H1 (cell line): Measurements from ENCODE around the gene SEMA3D. TPM values are rescaled to one million over a fixed set of nuclear protein-coding genes. Genes with fewer than 3 reads are reported as not detected.

ENCODE experiments used
- CTCF ChIA-PET: fragments of 300-600 bp; sonication (Branson Sonifier 250); formaldehyde crosslinking; loops from one replicate; lab custom pipeline; 2021; ENCODE audit not compliant: partially characterized antibody; lab: Charles Lee
- POLR2A ChIA-PET: fragments of 300-600 bp; sonication (Branson Sonifier 250); formaldehyde crosslinking; loops from one replicate; lab custom pipeline; 2021; ENCODE audit warnings: inconsistent platforms; ENCODE audit not compliant: partially characterized antibody; lab: Charles Lee
- DNase-seq, 2 experiments: peaks; one replicate each; pipeline versions ENCODE4 v3.0.0 to v3.0.0-alpha.2; 2010 to 2022; ENCODE audit warnings: low spot score in 2 of 2, low read depth in 1 of 2, mixed read lengths in 1 of 2
- FAIRE-seq: peaks from 2 replicates; lab custom pipeline; 2011; peaks lifted over from hg19 to GRCh38; lab: Jason Lieb, UNC
- H2AFZ ChIP-seq: 2 replicates; pipeline ENCODE4 v1.8.1; 2012; ENCODE audit warnings: low read length, inconsistent platforms
- H2AK5ac ChIP-seq: 2 replicates; pipeline ENCODE4 v1.6.1; 2013; ENCODE audit warnings: low read depth, low read length
- H2BK120ac ChIP-seq: replicated peaks from 2 replicates; pipeline ENCODE3; 2013; ENCODE audit warnings: low read depth, low read length, inconsistent platforms
- H2BK12ac ChIP-seq: 2 replicates; pipeline ENCODE4 v1.6.1; 2013; ENCODE audit warnings: low read depth, low read length
- H2BK15ac ChIP-seq: 2 replicates; pipeline ENCODE4 v1.6.1; 2013; ENCODE audit warnings: low read length
- H2BK20ac ChIP-seq: 2 replicates; pipeline ENCODE4 v1.6.1; 2013; ENCODE audit warnings: low read length
- H2BK5ac ChIP-seq: 2 replicates; pipeline ENCODE4 v1.6.1; 2013; ENCODE audit warnings: low read depth, low read length
- H3K14ac ChIP-seq: 2 replicates; pipeline ENCODE4 v1.6.1; 2013; ENCODE audit warnings: inconsistent platforms; ENCODE audit not compliant: insufficient read length
- H3K18ac ChIP-seq: 2 replicates; pipeline ENCODE4 v1.6.1; 2013; ENCODE audit warnings: low read length; ENCODE audit errors: extremely low read depth
- H3K23ac ChIP-seq: 2 replicates; pipeline ENCODE4 v1.6.1; 2013; ENCODE audit warnings: inconsistent platforms; ENCODE audit not compliant: insufficient read length
- H3K23me2 ChIP-seq: 2 replicates; pipeline ENCODE4 v1.6.1; 2013; ENCODE audit warnings: low read depth, low read length
- H3K27ac ChIP-seq: 2 replicates; pipeline ENCODE4 v1.6.1; 2011; ENCODE audit warnings: low read depth, low read length, inconsistent platforms
- H3K27me3 ChIP-seq, 4 experiments: replicated peaks in 1 of 4; 1 replicate in 1 of 4; 2 replicates in 3 of 4; pipeline versions ENCODE4 v1.6.1 to v1.8.1; 2011 to 2013; ENCODE audit warnings: low read length in 3 of 4, mild to moderate bottlenecking in 3 of 4, inconsistent platforms in 2 of 4, mixed read lengths in 2 of 4, moderate library complexity in 1 of 4; ENCODE audit not compliant: control insufficient read depth in 3 of 4, insufficient read depth in 3 of 4; ENCODE audit errors: extremely low read depth in 1 of 4
- H3K36me3 ChIP-seq, 4 experiments: 2 replicates each; pipeline versions ENCODE4 v1.6.1 to v1.8.1; 2011 to 2013; ENCODE audit warnings: mild to moderate bottlenecking in 4 of 4, low read length in 3 of 4, moderate library complexity in 2 of 4, control low read depth in 1 of 4, inconsistent platforms in 1 of 4; ENCODE audit not compliant: insufficient read depth in 4 of 4, control insufficient read depth in 2 of 4
- H3K4ac ChIP-seq: replicated peaks from 2 replicates; pipeline ENCODE3; 2013; ENCODE audit warnings: low read length, low read depth, mixed read lengths, inconsistent platforms; ENCODE audit not compliant: insufficient read length
- H3K4me1 ChIP-seq, 4 experiments: replicated peaks in 1 of 4; 1 replicate in 1 of 4; 2 replicates in 3 of 4; pipeline versions ENCODE4 v1.6.1 to v1.8.1; 2011 to 2013; ENCODE audit warnings: low read length in 3 of 4, inconsistent platforms in 2 of 4, mixed read lengths in 1 of 4; ENCODE audit not compliant: insufficient read depth in 4 of 4, control insufficient read depth in 3 of 4
- H3K4me2 ChIP-seq, 2 experiments: 2 replicates each; pipeline versions ENCODE4 v1.6.1 to v1.8.1; 2011 to 2013; ENCODE audit warnings: low read depth in 2 of 2, low read length in 2 of 2, control low read depth in 1 of 2, inconsistent platforms in 1 of 2, mild to moderate bottlenecking in 1 of 2; ENCODE audit not compliant: insufficient read depth in 1 of 2
- H3K4me3 ChIP-seq, 4 experiments: fragments of 200-600, 300-600 bp in 1 of 4; sonication (generic), shearing (Covaris generic), sonication (Bioruptor Twin) in 1 of 4; 2 replicates each; pipeline versions ENCODE4 v1.5.1 to v1.8.1; 2011 to 2016; ENCODE audit warnings: low read length in 4 of 4, low read depth in 3 of 4, control low read depth in 2 of 4, inconsistent platforms in 2 of 4, mild to moderate bottlenecking in 2 of 4, mixed read lengths in 1 of 4, moderate library complexity in 1 of 4; ENCODE audit not compliant: insufficient read depth in 2 of 4; ENCODE audit errors: extremely low read depth in 1 of 4
- H3K56ac ChIP-seq: replicated peaks from 2 replicates; pipeline ENCODE3; 2013; ENCODE audit warnings: low read depth, mild to moderate bottlenecking, mixed read lengths, low read length, inconsistent platforms; ENCODE audit not compliant: insufficient read length
- H3K79me1 ChIP-seq: 2 replicates; pipeline ENCODE4 v1.6.1; 2013; ENCODE audit warnings: low read depth, low read length, control low read depth
- H3K79me2 ChIP-seq, 2 experiments: 2 replicates each; pipeline versions ENCODE4 v1.6.1 to v1.8.1; 2012 to 2013; ENCODE audit warnings: low read length in 2 of 2, mild to moderate bottlenecking in 2 of 2, inconsistent platforms in 1 of 2; ENCODE audit not compliant: insufficient read depth in 2 of 2, control insufficient read depth in 1 of 2
- H3K9ac ChIP-seq, 4 experiments: replicated peaks in 1 of 4; 1 replicate in 1 of 4; 2 replicates in 3 of 4; pipeline versions ENCODE4 v1.6.1 to v1.8.1; 2011 to 2013; ENCODE audit warnings: low read depth in 3 of 4, low read length in 3 of 4, control low read depth in 2 of 4, mild to moderate bottlenecking in 2 of 4, moderate library complexity in 2 of 4, inconsistent platforms in 1 of 4; ENCODE audit errors: extremely low read depth in 1 of 4
- H3K9me3 ChIP-seq, 2 experiments: 2 replicates each; pipeline versions ENCODE4 v1.6.1 to v1.8.1; 2012 to 2013; ENCODE audit warnings: mild to moderate bottlenecking in 2 of 2, moderate library complexity in 2 of 2, control low read depth in 1 of 2, inconsistent platforms in 1 of 2, low read depth in 1 of 2, low read length in 1 of 2, mixed read lengths in 1 of 2; ENCODE audit not compliant: insufficient read depth in 2 of 2
- H4K20me1 ChIP-seq, 2 experiments: replicated peaks in 1 of 2; 2 replicates each; pipeline versions ENCODE3 to v1.8.1; 2011 to 2013; ENCODE audit warnings: inconsistent platforms in 2 of 2, low read length in 2 of 2, mild to moderate bottlenecking in 1 of 2; ENCODE audit not compliant: insufficient read depth in 2 of 2, control insufficient read depth in 1 of 2
- H4K5ac ChIP-seq: 2 replicates; pipeline ENCODE4 v1.6.1; 2013; ENCODE audit warnings: low read length, low read depth, mixed read lengths, inconsistent platforms; ENCODE audit not compliant: insufficient read length
- H4K8ac ChIP-seq: 2 replicates; pipeline ENCODE4 v1.8.0; 2013; ENCODE audit warnings: mild to moderate bottlenecking, moderate library complexity, low read length, inconsistent platforms; ENCODE audit not compliant: insufficient read depth; ENCODE audit errors: extremely low read depth
- H4K91ac ChIP-seq: replicated peaks from 2 replicates; pipeline ENCODE3; 2013; ENCODE audit warnings: low read length, mixed read lengths, inconsistent platforms; ENCODE audit not compliant: insufficient read length
- ATF3 ChIP-seq: IDR thresholded peaks from 2 replicates; pipeline ENCODE4 v1.6.1; 2011; ENCODE audit warnings: low read depth, mild to moderate bottlenecking, low read length; ENCODE audit not compliant: insufficient read depth
- BCL11A ChIP-seq, 2 experiments: IDR thresholded peaks; one replicate each; pipeline ENCODE4 v1.6.1; 2011; ENCODE audit warnings: low read depth in 2 of 2, low read length in 2 of 2, mild to moderate bottlenecking in 2 of 2
- CBX5 ChIP-seq: fragments of 300-800, 300-1000 bp; sonication (generic); IDR thresholded peaks from 2 replicates; pipeline ENCODE4 v1.7.1; 2016; ENCODE audit warnings: antibody characterized with exemption, low read length, low read depth
- E2F6 ChIP-seq: IDR thresholded peaks from 2 replicates; pipeline ENCODE4 v1.6.1; 2012; ENCODE audit warnings: inconsistent platforms
- HDAC6 ChIP-seq: IDR thresholded peaks from one replicate; pipeline ENCODE4 v1.7.1; 2012; ENCODE audit warnings: low read depth, mild to moderate bottlenecking, inconsistent platforms, low read length, moderate library complexity
- JUND ChIP-seq: IDR thresholded peaks from 2 replicates; pipeline ENCODE4 v1.6.1; 2011; ENCODE audit warnings: mild to moderate bottlenecking, improper control_type of control experiment, low read length
- KDM5A ChIP-seq: fragments of 200-600 bp; IDR thresholded peaks from 2 replicates; pipeline ENCODE4 v1.7.1; 2012; ENCODE audit warnings: mild to moderate bottlenecking, low read length, inconsistent platforms, mixed read lengths
- PHF8 ChIP-seq: fragments of 200-600 bp; sonication (generic); conservative IDR thresholded peaks from 2 replicates; pipeline ENCODE4 v1.7.1; 2012; ENCODE audit warnings: low read depth, mild to moderate bottlenecking, inconsistent platforms, low read length, moderate library complexity
- RNF2 ChIP-seq: fragments of 200-900, 300-1000 bp; sonication (generic); IDR thresholded peaks from 2 replicates; pipeline ENCODE4 v1.7.1; 2016; ENCODE audit warnings: borderline replicate concordance, low read depth, mild to moderate bottlenecking, antibody characterized with exemption, low read length; ENCODE audit not compliant: poor library complexity, severe bottlenecking; ENCODE audit errors: missing control alignments
- SP4 ChIP-seq: IDR thresholded peaks from 2 replicates; pipeline ENCODE4 v1.6.1; 2012; ENCODE audit warnings: low read length, inconsistent platforms
- SUZ12 ChIP-seq: fragments of 200-600 bp; sonication (generic); IDR thresholded peaks from 2 replicates; pipeline ENCODE4 v1.6.1; 2012; ENCODE audit warnings: mild to moderate bottlenecking, inconsistent platforms, low read length, moderate library complexity, mixed read lengths
- TBP ChIP-seq: IDR thresholded peaks from 2 replicates; pipeline ENCODE4 v1.6.1; 2011; ENCODE audit warnings: low read depth, low read length, improper control_type of control experiment
- TEAD4 ChIP-seq: IDR thresholded peaks from 2 replicates; pipeline ENCODE4 v1.6.1; 2012; ENCODE audit warnings: low read depth, low read length, inconsistent platforms, mixed read lengths
- WGBS, 2 experiments: shearing (Covaris generic) in 1 of 2; methylation state at CpG; one replicate each; pipeline versions ENCODE4 v1.1.6 to v1.1.7; 2013 to 2015; ENCODE audit warnings: low lambda C conversion rate in 2 of 2, mixed read lengths in 2 of 2, inconsistent platforms in 1 of 2, low coverage in 1 of 2, missing lambda C conversion rate in 1 of 2; ENCODE audit not compliant: insufficient replicate concordance in 2 of 2, insufficient coverage in 1 of 2, insufficient read length in 1 of 2; ENCODE audit errors: extremely low coverage in 1 of 2, missing lambda C conversion rate in 1 of 2; 5-methylcytosine and 5-hydroxymethylcytosine counted together
- polyA plus RNA-seq, 7 experiments: library from polyadenylated mRNA; depleted of rRNA in 3 of 7; stranded (reverse) in 5 of 7; unstranded in 2 of 7; fragments of >200 nt in 5 of 7; fragments of 200-250 nt in 2 of 7; gene quantifications; 1 replicate in 5 of 7; 2 replicates in 1 of 7; 4 replicates in 1 of 7; pipeline versions ENCODE4 v1.2.1 to v1.2.3, GENCODE V29; 2011 to 2013; ENCODE audit warnings: missing spikeins in 2 of 7, mixed read lengths in 2 of 7
- total RNA-seq: library from RNA; stranded (reverse); fragmentation: NEBNext Ultra II Directional; extraction: Animal tissue kit (Norgen Biotek cat#: 25700); gene quantifications from 2 replicates; pipeline ENCODE4 v1.2.1, GENCODE V29; 2021

Gene SEMA3D
- total and polyA plus RNA-seq, 2 of the 8 experiments (the other 6 are each of a cell fraction or from before 2014, with no cell fraction given): 1.6 to 3.5 TPM

- no peak overlapping the region for H3K4me3 ChIP-seq
- H4K5ac ChIP-seq: no peak overlapping the region
- no peak overlapping the region for H2BK15ac ChIP-seq
- H3K14ac ChIP-seq: no peak overlapping the region
- H2AK5ac ChIP-seq: no peak overlapping the region
- H3K4me1 ChIP-seq: no peaks in the 10 kb centered on the region
- no peak overlapping the region for H3K27ac ChIP-seq
- no peak overlapping the region for H3K56ac ChIP-seq
- H3K9me3 ChIP-seq: no peaks in the 10 kb centered on the region
- no peak overlapping the region for H4K91ac ChIP-seq
- H3K79me1 ChIP-seq: no peaks in the 10 kb centered on the region
- H2BK120ac ChIP-seq: no peak overlapping the region
- H3K23ac ChIP-seq: no peak overlapping the region
- no peaks in the 10 kb centered on the region for H3K36me3 ChIP-seq
- FAIRE-seq (peak; percentile 19), DNase-seq (no peak)
- no peaks in the 10 kb centered on the region for H3K23me2 ChIP-seq
- H4K20me1 ChIP-seq: no peaks in the 10 kb centered on the region
- H2AFZ ChIP-seq: no peak overlapping the region
- H2BK12ac ChIP-seq: no peak overlapping the region
- H2BK5ac ChIP-seq: no peak overlapping the region
- H2BK20ac ChIP-seq: no peak overlapping the region
- H3K18ac ChIP-seq: no peak overlapping the region
- CTCF ChIA-PET: interaction anchor here (1.0 to 1.8 kb wide), 3 partner anchors 26 to 106 kb away, joined by 3 to 6 read pairs (median 3); no protein-coding TSS in a partner anchor
- H3K4ac ChIP-seq: no peak overlapping the region
- POLR2A ChIA-PET: no interaction called here
- H3K4me2 ChIP-seq: no peak overlapping the region
- H3K27me3 ChIP-seq: no peaks in the 10 kb centered on the region
- 95% methylated on average over 1 of the region's 1 CpG; no CpG with 5 or more reads in 1 of the 2 experiments for WGBS, 2 experiments
- H3K79me2 ChIP-seq: no peaks in the 10 kb centered on the region
- H4K8ac ChIP-seq: no peak overlapping the region
- no peak overlapping the region for H3K9ac ChIP-seq
- TF ChIP-seq HDAC6: no peak
- TF ChIP-seq ATF3: no peak
- no peak for TF ChIP-seq JUND
- TF ChIP-seq PHF8: no peak
- no peak for TF ChIP-seq TEAD4
- no peak for TF ChIP-seq KDM5A
- TF ChIP-seq SP4: no peak
- no peak for TF ChIP-seq SUZ12
- no peak for TF ChIP-seq E2F6
- TF ChIP-seq BCL11A (IDR thresholded peaks at IDR 0.05; ENCODE audit: low read depth in 2 of 2, low read length in 2 of 2): no peak
- TF ChIP-seq CBX5: no peak
- TF ChIP-seq TBP: no peak
- TF ChIP-seq RNF2: no peak
Measured at GRCh38 chr7:85079434-85079833, 107.4 kb downstream of the SEMA3D start.
